Lower lobe of right lung (tissue), 2 donors: ENCODE results near the gene TUNAR. TPM values are rescaled to one million over a fixed set of nuclear protein-coding genes. Genes with fewer than 3 reads are reported as not detected.

Experiments used
- ATAC-seq, 2 donors: fragments of 200-7000 bp; cut with Tn5 transposase; one replicate each; pipeline ENCODE4 v1.9.1; 2020 to 2022; ENCODE audit warnings: mild to moderate bottlenecking in 2 of 2, moderate library complexity in 2 of 2
- DNase-seq: peaks from one replicate; pipeline ENCODE4 v3.0.0-alpha.2; 2020
- H3K27ac ChIP-seq: fragments of 200-600 bp; one replicate; pipeline ENCODE4 v1.8.0; 2022
- H3K27me3 ChIP-seq: fragments of 200-600 bp; one replicate; pipeline ENCODE4 v1.8.0; 2022; ENCODE audit warnings: low read depth
- H3K36me3 ChIP-seq: fragments of 200-600 bp; one replicate; pipeline ENCODE4 v1.8.0; 2022; ENCODE audit warnings: mild to moderate bottlenecking
- H3K4me1 ChIP-seq: fragments of 200-600 bp; one replicate; pipeline ENCODE4 v1.8.0; 2022
- H3K4me3 ChIP-seq: fragments of 200-600 bp; one replicate; pipeline ENCODE4 v1.8.0; 2022; ENCODE audit warnings: mild to moderate bottlenecking
- H3K9me3 ChIP-seq: fragments of 200-600 bp; one replicate; pipeline ENCODE4 v1.8.0; 2022
- intact Hi-C: fragments of 100-400 bp; cut with DNase I; formaldehyde crosslinking; loops from one replicate; pipeline ENCODE4 v1.11.0; 2022
- total RNA-seq: library from RNA; stranded (reverse); fragmentation: NEBNext Ultra II Directional; extraction: Animal tissue kit (Norgen Biotek cat#: 25700); gene quantifications from one replicate; pipeline ENCODE4 v1.2.1, GENCODE V29; 2021
- TF ChIP-seq, protein P1 (sequence below): fragments of 200-600 bp; IDR thresholded peaks from one replicate; pipeline ENCODE4 v1.8.0; 2022; ENCODE audit warnings: antibody characterized with exemption, mild to moderate bottlenecking
- donor health status: DM: no; HTN: yes; CAD: no; lungs with severe emphysema.

TUNAR gene
- total RNA-seq, 1 donor from 2014 or later = not detected

DNA sequence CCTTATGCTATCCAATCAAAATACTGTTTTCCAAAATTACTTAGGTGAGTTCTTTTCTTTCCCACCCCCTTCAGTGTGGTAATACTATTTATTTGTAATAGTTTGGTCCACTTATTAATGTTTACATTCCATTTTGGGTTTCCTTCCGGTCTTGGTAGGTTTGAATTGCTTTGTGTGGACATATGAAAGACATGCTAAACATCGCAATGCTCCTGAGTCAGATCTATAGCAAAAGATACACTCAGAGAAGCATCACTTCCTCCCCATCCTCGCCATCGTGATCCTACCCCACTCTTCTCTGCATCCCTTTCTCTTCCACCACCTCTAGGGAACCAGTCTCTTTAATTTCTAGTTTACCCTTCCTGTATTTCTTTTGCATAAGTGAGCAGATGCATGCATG, 30.0 kb downstream of the TUNAR start:
- TF ChIP-seq, protein P1, sequence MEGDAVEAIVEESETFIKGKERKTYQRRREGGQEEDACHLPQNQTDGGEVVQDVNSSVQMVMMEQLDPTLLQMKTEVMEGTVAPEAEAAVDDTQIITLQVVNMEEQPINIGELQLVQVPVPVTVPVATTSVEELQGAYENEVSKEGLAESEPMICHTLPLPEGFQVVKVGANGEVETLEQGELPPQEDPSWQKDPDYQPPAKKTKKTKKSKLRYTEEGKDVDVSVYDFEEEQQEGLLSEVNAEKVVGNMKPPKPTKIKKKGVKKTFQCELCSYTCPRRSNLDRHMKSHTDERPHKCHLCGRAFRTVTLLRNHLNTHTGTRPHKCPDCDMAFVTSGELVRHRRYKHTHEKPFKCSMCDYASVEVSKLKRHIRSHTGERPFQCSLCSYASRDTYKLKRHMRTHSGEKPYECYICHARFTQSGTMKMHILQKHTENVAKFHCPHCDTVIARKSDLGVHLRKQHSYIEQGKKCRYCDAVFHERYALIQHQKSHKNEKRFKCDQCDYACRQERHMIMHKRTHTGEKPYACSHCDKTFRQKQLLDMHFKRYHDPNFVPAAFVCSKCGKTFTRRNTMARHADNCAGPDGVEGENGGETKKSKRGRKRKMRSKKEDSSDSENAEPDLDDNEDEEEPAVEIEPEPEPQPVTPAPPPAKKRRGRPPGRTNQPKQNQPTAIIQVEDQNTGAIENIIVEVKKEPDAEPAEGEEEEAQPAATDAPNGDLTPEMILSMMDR = no peak
- ATAC-seq (no peak), DNase-seq (no peak)
- Histone ChIP-seq H3K4me1 (no peaks in the 10 kb centered on the region), H3K27me3 (peaks cover 25% of the 10 kb centered on the region), H3K9me3 (no peaks in the 10 kb centered on the region), H3K27ac (no peak overlapping the region), H3K4me3 (no peak overlapping the region), H3K36me3 (no peaks in the 10 kb centered on the region)
- intact Hi-C loops = no loop called here

DNA sequence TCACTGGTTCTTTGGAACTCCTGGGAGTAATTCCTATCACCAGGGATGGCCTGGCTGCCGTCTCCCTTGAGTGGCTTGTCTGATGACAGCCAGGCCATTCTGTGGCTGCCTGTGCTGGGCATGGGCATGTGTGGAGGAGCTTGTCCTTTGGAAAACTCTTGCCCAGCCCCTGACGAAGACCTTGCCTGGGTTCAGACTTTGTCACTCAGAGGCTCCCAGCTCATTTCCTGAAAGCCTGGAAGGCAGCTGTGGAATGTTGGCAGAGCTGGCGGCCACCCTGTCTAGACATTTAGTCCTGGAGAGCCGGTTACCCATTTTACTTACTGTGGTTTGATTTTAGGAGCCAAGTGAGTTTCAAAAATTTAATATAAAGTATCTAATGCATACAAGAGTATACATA, 34.0 kb downstream of the TUNAR start:
- intact Hi-C loops = no loop called here
- Histone ChIP-seq H3K9me3 (no peaks in the 10 kb centered on the region), H3K36me3 (no peaks in the 10 kb centered on the region), H3K4me1 (no peaks in the 10 kb centered on the region), H3K27ac (no peak overlapping the region), H3K27me3 (peaks cover 13% of the 10 kb centered on the region), H3K4me3 (no peak overlapping the region)
- TF ChIP-seq, protein P1 = no peak
- DNase-seq (no peak), ATAC-seq (no peak)

DNA sequence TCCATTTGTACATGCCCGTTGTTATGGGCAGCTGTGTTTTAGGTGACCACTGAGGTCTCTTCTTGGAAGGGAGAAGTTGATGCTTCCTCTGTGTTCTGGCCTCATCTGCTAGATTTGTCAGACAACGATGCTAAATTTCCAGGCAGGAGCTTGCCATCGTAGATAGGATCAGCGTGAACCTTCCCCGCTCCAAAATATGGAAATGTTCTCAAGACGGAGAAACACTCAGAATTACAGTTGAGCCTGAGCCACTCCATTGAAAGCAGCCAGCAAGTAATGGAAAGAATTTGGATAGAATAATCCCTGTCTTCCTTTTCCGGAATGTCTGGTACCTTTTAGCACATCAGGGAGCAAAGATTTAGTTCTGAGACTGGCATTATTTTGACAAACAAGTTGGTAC, 34.8 kb downstream of the TUNAR start:
- Histone ChIP-seq H3K4me1 (no peaks in the 10 kb centered on the region), H3K4me3 (no peak overlapping the region), H3K27ac (no peak overlapping the region), H3K27me3 (peaks cover 13% of the 10 kb centered on the region), H3K36me3 (no peaks in the 10 kb centered on the region), H3K9me3 (no peaks in the 10 kb centered on the region)
- intact Hi-C loops = no loop called here
- ATAC-seq (no peak), DNase-seq (no peak)
- TF ChIP-seq, protein P1 = no peak

DNA sequence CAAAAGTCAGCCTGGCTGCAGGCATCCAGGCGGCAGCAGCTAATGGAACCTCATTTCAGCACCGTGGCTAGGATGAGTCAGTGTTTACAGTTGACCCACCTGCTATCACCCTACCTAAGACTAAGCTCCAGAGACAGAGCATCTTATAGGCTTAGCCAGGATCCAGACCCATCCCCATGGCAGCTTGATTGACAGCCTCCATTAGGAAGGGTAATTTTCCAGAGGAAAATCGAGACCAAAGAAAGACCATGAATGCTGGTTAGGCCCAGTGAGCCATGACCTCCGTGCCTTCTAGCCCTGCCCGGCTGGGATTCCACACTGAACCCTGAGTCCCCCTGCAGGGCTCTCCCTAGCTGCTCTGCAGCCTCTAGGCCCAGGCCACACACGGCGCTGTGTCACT, 38.7 kb downstream of the TUNAR start:
- Histone ChIP-seq H3K9me3 (no peaks in the 10 kb centered on the region), H3K27me3 (peaks cover 10% of the 10 kb centered on the region), H3K36me3 (no peaks in the 10 kb centered on the region), H3K4me3 (no peak overlapping the region), H3K4me1 (no peaks in the 10 kb centered on the region), H3K27ac (no peak overlapping the region)
- ATAC-seq (no peak), DNase-seq (no peak)
- intact Hi-C loops = no loop called here
- TF ChIP-seq, protein P1 = no peak

DNA sequence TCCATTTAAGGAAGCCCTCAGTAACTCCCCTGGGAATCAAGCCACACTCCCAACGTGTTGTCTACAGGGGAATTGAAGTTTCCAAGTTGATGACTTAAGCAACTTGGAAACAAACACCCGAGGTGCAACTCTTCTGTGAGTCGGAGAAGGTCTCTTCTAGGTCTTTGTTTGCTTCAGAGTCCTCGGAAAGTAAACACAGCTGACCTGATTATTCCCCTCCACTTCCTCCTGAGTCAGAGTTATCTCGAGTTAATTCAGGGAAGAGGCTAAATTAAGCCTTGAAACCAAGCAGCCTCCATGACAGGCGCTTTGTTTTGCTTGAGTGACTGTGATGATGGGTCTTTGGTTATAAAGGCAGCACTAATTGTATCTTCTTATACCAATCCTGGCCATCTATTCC, 41.8 kb downstream of the TUNAR start:
- H3K27ac ChIP-seq = no peak overlapping the region
- no peaks in the 10 kb centered on the region for H3K9me3 ChIP-seq
- H3K4me3 ChIP-seq = no peak overlapping the region
- no peaks in the 10 kb centered on the region for H3K4me1 ChIP-seq
- TF ChIP-seq, protein P1 = no peak
- H3K27me3 ChIP-seq = no peaks in the 10 kb centered on the region
- no peaks in the 10 kb centered on the region for H3K36me3 ChIP-seq
- intact Hi-C loops = no loop called here
- DNase-seq (no peak), ATAC-seq (no peak)
